ENCODE data around the gene FAM184B. TPM values are rescaled to one million over a fixed set of nuclear protein-coding genes. Genes with fewer than 3 reads are reported as not detected.

FAM184B gene
- polyA plus RNA-seq, 2 of the 4 experiments (the other 2 are of a cell fraction) = not detected

GRCh38 chr4:17709763-17710068, 71.7 kb downstream of the FAM184B start (continued):
- TF ChIP-seq HMGXB4 (CRISPR knock-in tag; IDR thresholded peaks at IDR 0.05; ENCODE audit: borderline replicate concordance) = no peak
- TF ChIP-seq MAZ (IDR thresholded peaks at IDR 0.05; ENCODE audit: borderline replicate concordance, low read depth, low read length) = no peak
- no peak for TF ChIP-seq JUNB (IDR thresholded peaks at IDR 0.05)
- no peak for TF ChIP-seq KDM5A (IDR thresholded peaks at IDR 0.05)
- TF ChIP-seq POLR2AphosphoS2 (conservative IDR thresholded peaks at IDR 0.05; ENCODE audit: low read length) = no peak

GRCh38 chr4:17708992-17709762, 72.2 kb downstream of the FAM184B start:
- FAIRE-seq (no peak), DNase-seq (ENCODE audit: low read depth in 1 of 2, low spot score in 1 of 2) (no peak), ATAC-seq (no peak)
- 79% methylated on average over 13 of the region's 36 CpGs for WGBS (ENCODE audit: missing lambda C conversion rate)
- ChIA-PET CTCF (interaction anchor here (1.1 kb wide), 1 partner anchor 22 kb away, joined by 3 read pairs; no protein-coding TSS in a partner anchor), POLR2A (no interaction called here)
- Histone ChIP-seq H3K27ac (no peak overlapping the region), H3K9me3 (no peaks in the 10 kb centered on the region), H3K4me1 (no peaks in the 10 kb centered on the region), H3K4me3 (no peak overlapping the region), H3K4me2 (no peak overlapping the region)
- TF ChIP-seq RAD21 (conservative IDR thresholded peaks at IDR 0.05 in 1 of 2, IDR thresholded peaks at IDR 0.05 in 1 of 2) (no peak), CEBPB (IDR thresholded peaks at IDR 0.05) (no peak), HOXA7 (CRISPR knock-in tag; IDR thresholded peaks at IDR 0.05) (no peak), PBX3 (IDR thresholded peaks at IDR 0.05) (no peak), BCL3 (IDR thresholded peaks at IDR 0.05) (no peak), NPAS2 (CRISPR knock-in tag; IDR thresholded peaks at IDR 0.05; ENCODE audit: borderline replicate concordance) (no peak), BHLHE40 (IDR thresholded peaks at IDR 0.05; ENCODE audit: low read depth, low read length) (no peak), CHD4 (IDR thresholded peaks at IDR 0.05; ENCODE audit: borderline replicate concordance) (no peak), ZNF302 (CRISPR knock-in tag; IDR thresholded peaks at IDR 0.05) (no peak), HOXB5 (CRISPR knock-in tag; IDR thresholded peaks at IDR 0.05) (no peak), REST (IDR thresholded peaks at IDR 0.05) (no peak), JUNB (IDR thresholded peaks at IDR 0.05) (no peak), JUN (IDR thresholded peaks at IDR 0.05) (no peak), FOXS1 (CRISPR knock-in tag; IDR thresholded peaks at IDR 0.05) (no peak), CBX2 (IDR thresholded peaks at IDR 0.05; ENCODE audit: borderline replicate concordance, low read depth) (no peak), CBX8 (IDR thresholded peaks at IDR 0.05) (no peak), RFX5 (IDR thresholded peaks at IDR 0.05) (no peak), GATA3 (IDR thresholded peaks at IDR 0.05; ENCODE audit: borderline replicate concordance) (no peak), CTCF (IDR thresholded peaks at IDR 0.05) (no peak), CHD2 (IDR thresholded peaks at IDR 0.05; ENCODE audit: low read length, partially characterized antibody) (no peak)
